ENCODE results near the gene ARSG. TPM values are rescaled to one million over a fixed set of nuclear protein-coding genes. Genes with fewer than 3 reads are reported as not detected.

Gene ARSG
- total and polyA plus RNA-seq, 2 donors (not counting 3 experiments of a cell fraction or from before 2014, with no cell fraction given): 3.9 to 7.0 TPM

- BruUV-seq (replicated peaks): no TSS peak
- H3K27me3 ChIP-seq (ENCODE audit: control insufficient read depth in 2 of 2, insufficient read depth in 2 of 2, low read length in 2 of 2): no peaks in the 10 kb centered on the region
- peak overlapping the region; percentile 29 for H3K27ac ChIP-seq (ENCODE audit: insufficient read depth, low read depth, low read length)
- TF ChIP-seq CTCF (IDR thresholded peaks at IDR 0.05; ENCODE audit: extremely low read depth in 1 of 2, insufficient read depth in 1 of 2, low read depth in 1 of 2, low read length in 2 of 2) (no peak), MAX (IDR thresholded peaks at IDR 0.05; ENCODE audit: insufficient read depth, insufficient read length) (no peak), MYC (IDR thresholded peaks at IDR 0.05; ENCODE audit: low read depth, low read length) (no peak), POLR2AphosphoS5 (IDR thresholded peaks at IDR 0.05; ENCODE audit: insufficient read depth, low read depth, low read length) (no peak), GATA2 (IDR thresholded peaks at IDR 0.05; ENCODE audit: insufficient read depth, insufficient read length, low read depth, low read length) (no peak), JUN (IDR thresholded peaks at IDR 0.05; ENCODE audit: borderline replicate concordance, insufficient read depth, insufficient read length, low read depth) (no peak), POLR2A (IDR thresholded peaks at IDR 0.05; ENCODE audit: low read depth, low read length) (no peak), FOS (IDR thresholded peaks at IDR 0.05; ENCODE audit: borderline replicate concordance, insufficient read depth, low read length) (no peak), EZH2 (IDR thresholded peaks at IDR 0.05; ENCODE audit: borderline replicate concordance, low read depth, low read length, severe bottlenecking) (no peak)
- H3K9me3 ChIP-seq (replicated peaks; ENCODE audit: control insufficient read depth, insufficient read depth, low read length): no peaks in the 10 kb centered on the region
- no peaks in the 10 kb centered on the region for H3K9me1 ChIP-seq (replicated peaks; ENCODE audit: control insufficient read depth, extremely low read depth, insufficient read depth, low read length)
- CTCF ChIA-PET: interaction anchor here (0.9 to 1.0 kb wide), 3 partner anchors 12 to 94 kb away, joined by 3 to 4 read pairs (median 3); no protein-coding TSS in a partner anchor
- no peaks in the 10 kb centered on the region for H3K36me3 ChIP-seq (ENCODE audit: control insufficient read depth in 2 of 2, extremely low read depth in 1 of 2, insufficient read depth in 2 of 2, low read length in 2 of 2)
- no peaks in the 10 kb centered on the region for H3K79me2 ChIP-seq (ENCODE audit: control insufficient read depth, insufficient read depth, low read length)
- H3K9ac ChIP-seq (replicated peaks; ENCODE audit: extremely low read depth, insufficient read depth, low read length): no peak overlapping the region
- H3K4me1 ChIP-seq (ENCODE audit: control insufficient read depth, extremely low read depth, insufficient read depth, low read length): peaks cover 36% of the 10 kb centered on the region
- POLR2A ChIA-PET: no interaction called here
- dilution Hi-C loops (cut with MboI; ENCODE audit: extremely low pct_ligation_motif_present, low sequenced_read_pairs) (no loop called here), intact Hi-C loops (cut with micrococcal nuclease) (no loop called here)
- peak overlapping the region; percentile 31 for H3K4me2 ChIP-seq (ENCODE audit: insufficient read depth, low read length)
- no peak overlapping the region for H3K4me3 ChIP-seq (replicated peaks in 1 of 3; ENCODE audit: insufficient read depth in 1 of 3, low read depth in 1 of 3, low read length in 3 of 3)
- H4K20me1 ChIP-seq (replicated peaks; ENCODE audit: control insufficient read depth, extremely low read depth, insufficient read depth, low read length): no peaks in the 10 kb centered on the region
- no peak overlapping the region for H2AFZ ChIP-seq (ENCODE audit: low read depth, low read length)
- FAIRE-seq: peak; percentile 42
- DNase-seq (ENCODE audit: low read depth, low spot score): no peak
These were observed 13.4 kb downstream of the ARSG start for GRCh38 chr17:68304706-68305105.
